ENCODE data around the gene DHX8.

- TF ChIP-seq POLR2AphosphoS5 (IDR thresholded peaks at IDR 0.05) (no peak), EP300 (IDR thresholded peaks at IDR 0.05; ENCODE audit: low read depth) (no peak)
Observed at GRCh38 chr17:43521389-43521788, 37.6 kb downstream of the DHX8 start.

All from transverse colon (tissue), 3 donors.